K562 (cell line): Measurements from ENCODE around the gene HERC3. TPM values are rescaled to one million over a fixed set of nuclear protein-coding genes. Genes with fewer than 3 reads are reported as not detected.

ENCODE experiments used
- ATAC-seq: fragments of 200-7000 bp; cut with Tn5 transposase; 3 replicates; pipeline ENCODE4 v1.9.1; 2020; ENCODE audit warnings: moderate library complexity
- BruUV-seq: library from RNA; stranded (reverse); fragments of 400-500 nt; replicated peaks from 2 replicates; lab custom pipeline; 2021; lab: Mats Ljungman, UMichigan
- CTCF ChIA-PET: fragments of 300-600 bp; formaldehyde crosslinking; extraction: SDS; loops from one replicate; lab custom pipeline; 2021; ENCODE audit warnings: low intra/inter-chr PET ratio; lab: Yijun Ruan, JAX
- POLR2A ChIA-PET: fragments of 300-600, 350-650 bp; sonication (Branson Sonifier 250); formaldehyde crosslinking; extraction: SDS; loops from one replicate; lab custom pipeline; 2021; ENCODE audit warnings: antibody characterized with exemption, inconsistent platforms; lab: Yijun Ruan, JAX
- DNase-seq, 4 experiments: peaks; one replicate each; pipeline versions ENCODE4 v3.0.0 to v3.0.0-alpha.2; 2011 to 2018; ENCODE audit warnings: low spot score in 3 of 4, mixed read lengths in 3 of 4; ENCODE audit errors: extremely low read depth in 1 of 4
- FAIRE-seq: peaks from 2 replicates; lab custom pipeline; 2011; peaks lifted over from hg19 to GRCh38; lab: Jason Lieb, UNC
- H2AFZ ChIP-seq: 2 replicates; pipeline ENCODE4 v1.6.0; 2011; ENCODE audit warnings: low read depth, low read length, control low read depth, inconsistent platforms
- H3K27ac ChIP-seq: fragments of 200-600 bp; 3 replicates; pipeline ENCODE4 v1.8.0; 2011; ENCODE audit warnings: low read depth, mild to moderate bottlenecking, control low read depth, inconsistent platforms, low read length, moderate library complexity, mixed read lengths; ENCODE audit errors: extremely low read depth
- H3K27me3 ChIP-seq, 2 experiments: fragments of 300-600 bp in 1 of 2; 2 replicates in 1 of 2; 3 replicates in 1 of 2; pipeline versions ENCODE4 v1.6.0 to v1.8.0; 2011; ENCODE audit warnings: inconsistent platforms in 2 of 2, low read length in 2 of 2, mild to moderate bottlenecking in 1 of 2, mixed read lengths in 1 of 2, moderate library complexity in 1 of 2; ENCODE audit not compliant: control insufficient read depth in 2 of 2, insufficient read depth in 2 of 2
- H3K36me3 ChIP-seq: fragments of 300-600 bp; 3 replicates; pipeline ENCODE4 v1.8.0; 2011; ENCODE audit warnings: mild to moderate bottlenecking, low read length, inconsistent platforms; ENCODE audit not compliant: control insufficient read depth, insufficient read depth
- H3K4me1 ChIP-seq, 2 experiments: fragments of 200-600 bp in 1 of 2; replicated peaks in 1 of 2; 2 replicates in 1 of 2; 3 replicates in 1 of 2; pipeline versions ENCODE4 v1.5.1 to v1.8.0; 2011; ENCODE audit warnings: inconsistent platforms in 2 of 2, low read length in 2 of 2, mild to moderate bottlenecking in 1 of 2, mixed read lengths in 1 of 2, moderate library complexity in 1 of 2; ENCODE audit not compliant: control insufficient read depth in 2 of 2, insufficient read depth in 2 of 2
- H3K4me2 ChIP-seq: 2 replicates; pipeline ENCODE4 v1.6.1; 2011; ENCODE audit warnings: low read length, control low read depth, inconsistent platforms, mixed read lengths; ENCODE audit not compliant: insufficient read depth
- H3K4me3 ChIP-seq: fragments of 200-600 bp; sonication (generic), shearing (Covaris generic); 2 replicates; pipeline ENCODE4 v1.5.1; 2016; ENCODE audit warnings: control low read depth, inconsistent platforms
- H3K79me2 ChIP-seq: fragments of 200-600 bp; 3 replicates; pipeline ENCODE4 v1.8.0; 2011; ENCODE audit warnings: low read length, inconsistent platforms; ENCODE audit not compliant: control insufficient read depth, insufficient read depth
- H3K9ac ChIP-seq, 2 experiments: 2 replicates each; pipeline versions ENCODE4 v1.6.0 to v1.6.1; 2011; ENCODE audit warnings: low read depth in 2 of 2, low read length in 2 of 2, control low read depth in 1 of 2, inconsistent platforms in 1 of 2, mild to moderate bottlenecking in 1 of 2, mixed read lengths in 1 of 2; ENCODE audit not compliant: insufficient read depth in 1 of 2
- H3K9me1 ChIP-seq: one replicate; pipeline ENCODE4 v1.6.0; 2011; ENCODE audit warnings: inconsistent platforms, mild to moderate bottlenecking, low read length, moderate library complexity; ENCODE audit not compliant: control insufficient read depth, insufficient read depth
- H3K9me3 ChIP-seq: replicated peaks from 2 replicates; pipeline ENCODE4 v1.5.1; 2011; ENCODE audit warnings: low read depth, low read length, inconsistent platforms; ENCODE audit not compliant: control insufficient read depth, insufficient read depth
- H4K20me1 ChIP-seq: replicated peaks from 2 replicates; pipeline ENCODE4 v1.6.1; 2011; ENCODE audit warnings: low read length, inconsistent platforms, mixed read lengths; ENCODE audit not compliant: control insufficient read depth, insufficient read depth
- DMBX1 ChIP-seq: fragments of 250-450 bp; sonication (Bioruptor Pico); IDR thresholded peaks from 2 replicates; pipeline ENCODE4 v1.8.0; 2022; ENCODE audit warnings: inconsistent platforms, mild to moderate bottlenecking, moderate library complexity, borderline replicate concordance
- ERF ChIP-seq: fragments of 450-650 bp; formaldehyde crosslinking; IDR thresholded peaks from 2 replicates; pipeline ENCODE4 v1.4.0; 2020; ENCODE audit warnings: mild to moderate bottlenecking, mixed read lengths
- ETV6 ChIP-seq, 3 experiments: fragments of 150-350 bp in 1 of 3; sonication (generic) in 1 of 3; formaldehyde crosslinking in 1 of 3; IDR thresholded peaks; 2 replicates each; pipeline versions ENCODE4 v1.6.1 to v1.8.0; 2014 to 2022; ENCODE audit warnings: borderline replicate concordance in 2 of 3, low read depth in 2 of 3, antibody characterized with exemption in 1 of 3, low read length in 1 of 3, mild to moderate bottlenecking in 1 of 3, missing genetic modification reagents in 1 of 3
- HSF4 ChIP-seq: fragments of 250-450 bp; sonication (Bioruptor Pico); IDR thresholded peaks from 2 replicates; pipeline ENCODE4 v2.1.2; 2022; ENCODE audit warnings: mild to moderate bottlenecking, moderate library complexity, borderline replicate concordance
- NR1H2 ChIP-seq: sonication (generic); formaldehyde crosslinking; IDR thresholded peaks from 2 replicates; pipeline ENCODE4 v1.4.0; 2020; ENCODE audit warnings: mild to moderate bottlenecking, missing genetic modification reagents
- PCBP2 ChIP-seq: fragments of 200-400 bp; formaldehyde crosslinking; IDR thresholded peaks from 2 replicates; pipeline ENCODE4 v1.6.1; 2018; ENCODE audit warnings: low read length, low read depth, mild to moderate bottlenecking, moderate library complexity; ENCODE audit not compliant: poor library complexity, severe bottlenecking
- SIRT6 ChIP-seq: IDR thresholded peaks from one replicate; pipeline ENCODE4 v1.6.1; 2012; ENCODE audit warnings: low read depth, mild to moderate bottlenecking, control low read depth, inconsistent platforms, low read length, moderate library complexity
- SUPT5H ChIP-seq: fragments of 450-650 bp; IDR thresholded peaks from 2 replicates; pipeline ENCODE4 v1.6.1; 2016
- ZBTB33 ChIP-seq: sonication (generic); formaldehyde crosslinking; IDR thresholded peaks from 2 replicates; pipeline ENCODE4 v1.8.1; 2023; ENCODE audit warnings: mild to moderate bottlenecking, missing genetic modification reagents
- ZBTB7A ChIP-seq: IDR thresholded peaks from 2 replicates; pipeline ENCODE4 v1.6.1; 2011; ENCODE audit warnings: low read depth, mild to moderate bottlenecking, low read length, moderate library complexity, borderline replicate concordance; ENCODE audit not compliant: control insufficient read depth
- ZNF121 ChIP-seq: sonication (generic); formaldehyde crosslinking; conservative IDR thresholded peaks from 2 replicates; pipeline ENCODE4 v1.8.0; 2022; ENCODE audit warnings: missing genetic modification reagents
- ZNF717 ChIP-seq: fragments of 250-450 bp; sonication (Bioruptor Pico); IDR thresholded peaks from 2 replicates; pipeline ENCODE4 v1.5.0; 2021
- in situ Hi-C: fragments of 300-500 bp; cut with MboI; formaldehyde crosslinking; loops from 4 replicates; pipeline ENCODE4 v1.15.0; 2018; ENCODE audit warnings: inconsistent platforms, mixed read lengths
- intact Hi-C: fragments of 100-400 bp; cut with micrococcal nuclease; formaldehyde crosslinking; loops from 2 replicates; pipeline ENCODE4 v1.14.2; 2022
- polyA plus RNA-seq, 8 experiments: library from polyadenylated mRNA; depleted of rRNA in 4 of 8; stranded (reverse) in 5 of 8; unstranded in 3 of 8; fragments of >200 nt; fragmentation: Nextera tagmentation in 2 of 8; fragmentation: Illumina TruSeq in 1 of 8; extraction: Ambion mirVana in 2 of 8; extraction: Trizol in 1 of 8; gene quantifications; 2 replicates each; pipeline versions ENCODE4 v1.2.1 to v1.2.3, GENCODE V29; 2011 to 2014; ENCODE audit warnings: inconsistent platforms in 1 of 8, missing spikeins in 1 of 8
- total RNA-seq, 7 experiments: library from RNA; depleted of rRNA in 6 of 7; stranded (reverse); fragments of >200 nt in 6 of 7; fragmentation: Illumina TruSeq in 2 of 7; extraction: Trizol in 2 of 7; gene quantifications; 2 replicates each; pipeline versions ENCODE4 v1.2.1 to v1.2.3, GENCODE V29; 2011 to 2021; ENCODE audit warnings: low replicate concordance in 1 of 7

HERC3 gene
- total and polyA plus RNA-seq, 9 of the 15 experiments (the other 6 are each of a cell fraction or from before 2014, with no cell fraction given), result 1.8 to 13.1 (median 7.6) TPM

- no peak for DNase-seq
- no peaks in the 10 kb centered on the region for H3K79me2 ChIP-seq
- TF ChIP-seq ERF (CRISPR knock-in tag) (no peak), ZBTB7A (no peak), ZNF717 (CRISPR knock-in tag) (no peak), SUPT5H (no peak), ZBTB33 (CRISPR knock-in tag) (no peak), NR1H2 (CRISPR knock-in tag) (no peak), ETV6 (IDR thresholded peaks at IDR 0.05; ENCODE audit: borderline replicate concordance in 1 of 2, low read depth in 2 of 2, low read length in 1 of 2) (no peak), ETV6 (CRISPR knock-in tag; IDR thresholded peaks at IDR 0.05; ENCODE audit: borderline replicate concordance) (no peak), ZNF121 (CRISPR knock-in tag) (no peak), HSF4 (CRISPR knock-in tag) (no peak), DMBX1 (CRISPR knock-in tag) (no peak), PCBP2 (no peak), SIRT6 (no peak)
- TF ChIP-seq, all 486 proteins: peak for 0
- Histone ChIP-seq H3K4me1 (no peaks in the 10 kb centered on the region), H3K9me3 (no peaks in the 10 kb centered on the region), H3K27me3 (no peaks in the 10 kb centered on the region), H3K9me1 (no peaks in the 10 kb centered on the region), H3K9ac (no peak overlapping the region), H4K20me1 (no peaks in the 10 kb centered on the region), H3K36me3 (no peaks in the 10 kb centered on the region), H2AFZ (no peak overlapping the region), H3K4me3 (no peak overlapping the region), H3K4me2 (no peak overlapping the region), H3K27ac (no peak overlapping the region)
- intact Hi-C loops, result no loop called here
- POLR2A ChIA-PET, result no interaction called here
- no TSS peak for BruUV-seq
- no peak for FAIRE-seq
- CTCF ChIA-PET, result interaction anchor here (0.5 kb wide), 1 partner anchor 45 kb away, joined by 4 read pairs; no protein-coding TSS in a partner anchor
- in situ Hi-C loops, result no loop called here
- ATAC-seq, result no peak
Measured at GRCh38 chr4:88629826-88630225, 37.5 kb downstream of the HERC3 start.
